ENCODE results near the gene PCIF1.

DNA sequence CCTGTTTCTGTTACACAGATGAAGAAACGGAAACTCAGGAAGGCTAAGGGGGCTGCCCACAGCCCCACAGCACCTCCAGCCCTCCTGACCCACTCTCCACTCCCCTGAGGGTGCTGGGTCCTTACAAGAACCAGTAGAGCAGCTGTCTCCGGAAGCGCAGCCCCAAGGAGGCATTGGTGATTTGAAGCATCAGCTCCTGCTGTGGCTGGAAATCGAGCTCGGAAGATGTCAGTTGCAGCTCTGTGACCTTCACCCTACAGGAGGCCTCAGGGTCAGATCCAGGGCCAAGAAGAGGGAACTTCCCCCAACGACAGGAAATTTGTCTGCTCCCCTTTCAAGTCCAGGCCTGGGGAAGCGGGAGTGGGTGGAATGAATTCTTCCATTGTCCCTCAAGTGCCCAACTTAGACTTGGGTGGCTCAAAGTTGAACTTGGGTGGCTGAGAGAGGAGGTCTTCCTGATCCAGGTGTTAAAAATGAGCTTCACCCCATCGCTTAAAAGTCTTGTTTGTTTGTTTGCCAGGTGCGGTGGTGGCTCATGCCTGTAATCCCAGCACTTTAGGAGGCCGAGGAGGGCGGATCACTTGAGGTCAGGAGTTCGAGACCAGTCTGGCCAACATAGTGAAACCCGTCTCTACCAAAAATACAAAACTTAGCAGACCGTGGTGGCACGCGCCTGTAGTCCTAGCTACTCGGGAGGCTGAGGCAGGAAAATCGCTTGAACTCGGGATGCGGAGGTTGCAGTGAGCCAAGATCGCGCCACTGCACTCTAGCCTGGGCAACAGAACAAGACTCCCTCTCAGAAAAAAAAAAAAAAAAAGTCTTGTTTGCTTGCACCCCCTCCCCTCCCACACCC is 24.4 kb upstream of the PCIF1 start:
- no peak for TF ChIP-seq POLR2AphosphoS5 (IDR thresholded peaks at IDR 0.05)
- TF ChIP-seq, protein P1, sequence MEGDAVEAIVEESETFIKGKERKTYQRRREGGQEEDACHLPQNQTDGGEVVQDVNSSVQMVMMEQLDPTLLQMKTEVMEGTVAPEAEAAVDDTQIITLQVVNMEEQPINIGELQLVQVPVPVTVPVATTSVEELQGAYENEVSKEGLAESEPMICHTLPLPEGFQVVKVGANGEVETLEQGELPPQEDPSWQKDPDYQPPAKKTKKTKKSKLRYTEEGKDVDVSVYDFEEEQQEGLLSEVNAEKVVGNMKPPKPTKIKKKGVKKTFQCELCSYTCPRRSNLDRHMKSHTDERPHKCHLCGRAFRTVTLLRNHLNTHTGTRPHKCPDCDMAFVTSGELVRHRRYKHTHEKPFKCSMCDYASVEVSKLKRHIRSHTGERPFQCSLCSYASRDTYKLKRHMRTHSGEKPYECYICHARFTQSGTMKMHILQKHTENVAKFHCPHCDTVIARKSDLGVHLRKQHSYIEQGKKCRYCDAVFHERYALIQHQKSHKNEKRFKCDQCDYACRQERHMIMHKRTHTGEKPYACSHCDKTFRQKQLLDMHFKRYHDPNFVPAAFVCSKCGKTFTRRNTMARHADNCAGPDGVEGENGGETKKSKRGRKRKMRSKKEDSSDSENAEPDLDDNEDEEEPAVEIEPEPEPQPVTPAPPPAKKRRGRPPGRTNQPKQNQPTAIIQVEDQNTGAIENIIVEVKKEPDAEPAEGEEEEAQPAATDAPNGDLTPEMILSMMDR (IDR thresholded peaks at IDR 0.05), result no peak
